NCI-H1417 (cell line): Measurements from ENCODE around the gene UGT2B17.
"Not testable (repeated sequence)": the region's sequence is repeated elsewhere in the genome, so short reads cannot be mapped to it uniquely, and the experiment has no call there.

Source experiments
- DNase-seq, 3 experiments: peaks; one replicate each; lab custom pipeline; 2025; lab: John Stamatoyannopoulos, UW

Gene UGT2B17

DNA sequence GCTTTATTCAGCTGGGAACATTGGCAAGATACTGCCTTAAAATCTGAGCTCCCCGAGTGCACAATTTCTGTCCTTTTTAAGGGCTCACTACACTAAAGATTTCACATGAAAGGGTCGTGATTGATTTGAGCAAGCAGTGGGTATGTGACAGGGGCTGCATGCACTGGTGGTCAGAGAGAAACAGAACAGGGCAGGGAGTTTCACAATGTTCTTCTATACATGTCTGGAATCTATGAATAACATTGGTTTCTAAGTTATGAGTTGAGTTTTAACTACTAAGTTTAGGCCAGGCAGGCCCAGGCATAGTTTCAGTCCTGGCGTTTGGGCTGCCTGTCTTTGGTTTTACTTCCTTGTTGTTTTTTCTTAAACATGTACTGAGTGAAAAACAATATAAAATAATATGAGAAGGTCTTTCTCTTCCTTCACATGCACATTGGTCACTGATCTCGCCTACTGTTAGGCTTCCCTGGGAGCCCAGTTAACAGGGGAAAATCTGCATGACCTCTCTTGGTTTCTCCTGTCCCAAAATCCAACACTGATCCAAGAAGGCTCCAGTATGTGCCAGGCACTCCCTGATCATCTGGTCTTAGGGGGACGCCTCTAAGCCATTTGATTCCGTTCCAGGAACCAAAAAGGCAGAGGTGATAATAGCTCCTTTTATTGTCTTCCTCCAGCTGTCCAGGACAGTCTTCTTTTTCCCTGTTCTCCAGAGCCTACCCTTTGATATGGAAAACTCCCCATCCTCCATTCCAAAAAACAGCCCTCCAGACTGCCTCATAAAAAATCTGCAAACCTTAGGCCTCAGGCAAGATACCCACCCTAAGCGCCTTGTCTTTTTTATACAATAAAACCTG lies at the start of gene UGT2B17:
Gene UGT2B17 (minus strand): TSS at position 51 of the 854 bp plus-strand sequence. CDS start 7,838 bp downstream, outside the sequence.
- DNase-seq, result no peak

DNA sequence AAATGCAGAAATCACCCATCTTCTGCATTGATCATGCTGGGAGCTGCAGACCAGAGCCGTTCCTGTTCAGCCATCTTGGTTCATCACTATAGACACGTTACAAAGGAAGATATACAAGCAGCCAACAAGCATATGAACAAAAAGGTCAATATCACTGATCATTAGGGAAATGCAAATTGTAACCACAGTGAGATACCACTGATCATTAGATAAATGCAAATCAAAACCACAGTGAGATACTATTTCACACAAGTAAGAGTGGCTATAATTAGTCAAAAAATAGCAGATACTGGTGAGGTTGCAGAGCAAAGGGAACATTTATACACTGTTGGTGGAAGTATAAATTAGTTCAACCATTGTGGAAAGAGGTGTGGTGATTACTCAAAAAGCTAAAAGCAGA lies 46.6 kb upstream of the UGT2B17 start:
- DNase-seq, result not testable (repeated sequence)

DNA sequence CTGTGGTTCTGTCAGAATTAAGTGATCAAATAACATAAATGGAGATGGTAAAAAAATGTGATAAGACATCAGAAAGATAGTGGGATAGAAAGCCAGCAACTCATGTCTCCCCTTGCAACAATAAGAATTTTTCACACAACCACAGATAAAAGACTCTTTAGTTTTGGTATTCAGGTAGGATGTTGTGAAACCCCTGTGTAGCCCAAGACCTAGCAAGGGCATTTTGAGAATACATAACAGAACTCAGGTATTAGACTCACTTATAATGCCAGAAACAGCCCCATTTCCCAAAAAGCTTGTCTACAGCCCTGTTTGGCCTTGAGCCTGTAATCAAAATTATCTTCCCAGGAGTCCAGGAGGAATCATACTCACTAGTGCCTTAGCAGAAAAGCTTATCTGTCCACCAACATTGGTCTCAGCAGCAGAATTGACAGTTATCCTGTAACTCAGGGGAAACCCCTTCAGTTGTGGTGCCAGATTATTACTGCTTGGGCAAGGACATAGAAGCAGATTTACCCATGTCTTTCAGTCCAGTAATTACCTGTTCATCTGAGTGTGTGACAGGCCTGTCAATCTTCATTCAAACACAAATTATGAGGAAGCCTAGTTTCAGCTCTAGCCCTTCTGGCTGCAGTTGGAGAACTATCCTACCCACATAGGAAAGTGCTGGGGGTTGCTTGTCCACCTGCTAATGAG lies 41.0 kb upstream of the UGT2B17 start:
- DNase-seq, result no peak

DNA sequence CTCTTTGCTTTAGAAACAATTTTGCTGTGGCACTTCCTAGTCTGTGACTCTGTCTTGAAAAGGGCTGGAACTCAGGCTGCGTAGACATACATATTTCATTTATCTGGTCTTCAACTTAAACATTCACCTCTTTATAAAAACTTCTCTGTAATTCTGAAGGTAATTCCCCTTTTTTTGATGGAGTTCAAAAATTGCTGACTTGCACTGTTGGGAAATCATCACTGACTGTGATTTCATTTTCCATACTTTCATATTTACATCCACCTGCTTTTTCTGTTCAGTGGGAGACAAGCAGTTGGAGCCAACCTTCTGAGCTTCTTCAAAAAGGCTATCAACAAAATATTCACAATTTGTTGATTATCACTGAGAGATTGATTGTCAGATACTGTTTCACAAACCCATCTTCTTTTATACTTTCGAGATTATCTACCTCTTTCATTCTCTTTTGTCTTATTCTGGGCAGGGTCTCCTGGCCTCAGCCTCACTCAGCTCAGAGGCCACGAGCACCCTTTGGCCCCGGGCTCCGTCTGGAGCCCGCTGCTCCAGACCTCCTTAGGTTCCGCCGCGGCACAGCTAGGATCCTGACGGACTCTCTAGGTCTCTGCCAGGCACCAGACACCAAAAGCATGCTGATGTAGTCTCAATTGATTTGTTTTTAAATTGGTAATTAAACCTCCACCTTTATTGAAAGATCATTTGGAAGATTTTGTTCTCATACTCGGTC lies 39.7 kb upstream of the UGT2B17 start:
- DNase-seq, result no peak

DNA sequence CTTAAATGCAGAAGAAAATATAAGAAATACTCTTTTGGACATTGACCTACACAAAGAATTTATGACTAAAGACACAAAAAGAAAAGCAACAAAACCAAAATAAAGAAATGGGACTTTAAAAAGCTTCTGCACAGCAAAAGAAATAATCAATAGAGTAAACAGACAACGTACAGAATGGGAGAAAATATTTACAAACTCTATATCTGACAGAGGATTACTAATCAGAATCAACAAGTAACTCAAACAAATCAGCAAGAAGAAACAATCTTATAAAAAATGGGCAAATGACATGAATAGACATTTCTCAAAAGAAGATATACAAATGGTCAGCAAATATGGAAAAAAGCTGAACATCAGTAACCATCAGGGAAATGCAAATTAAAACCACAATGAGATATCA lies 37.6 kb upstream of the UGT2B17 start:
- no peak for DNase-seq

DNA sequence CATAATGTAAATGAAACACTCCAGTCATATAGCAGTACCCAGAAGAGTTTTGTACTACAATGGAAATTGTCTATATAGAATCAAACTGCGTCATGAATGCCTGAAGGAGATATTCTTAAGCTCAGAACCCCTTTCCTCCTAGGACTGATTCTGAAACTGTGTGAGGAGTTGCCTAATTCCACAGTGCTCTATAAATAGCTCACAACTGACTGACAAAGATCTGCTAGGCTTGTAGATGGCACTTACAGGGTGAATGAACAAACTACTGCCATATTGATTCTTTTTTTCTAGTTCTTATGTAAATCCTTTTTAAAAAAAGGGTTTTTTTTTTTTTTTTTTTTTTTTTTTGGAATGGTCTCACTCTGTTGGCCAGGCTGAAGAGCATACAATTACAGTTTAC lies 30.1 kb upstream of the UGT2B17 start:
- no peak for DNase-seq

DNA sequence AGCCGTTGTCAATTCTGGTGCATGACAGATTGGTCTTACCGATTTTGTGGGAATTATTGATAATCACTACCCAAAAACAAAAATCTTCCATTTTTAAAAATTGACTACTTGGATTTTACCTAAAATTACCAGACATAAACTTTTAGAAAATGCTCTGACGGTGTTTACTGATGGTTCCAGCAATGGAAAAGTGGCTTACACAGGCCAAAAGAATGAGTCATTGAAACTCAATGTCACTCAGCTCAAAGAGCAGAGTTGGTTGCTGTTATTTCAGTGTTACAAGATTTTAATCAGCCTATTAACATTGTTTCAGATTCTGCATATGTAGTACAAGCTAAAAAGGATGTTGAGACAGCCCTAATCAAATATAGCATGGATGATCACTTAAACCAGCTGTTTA lies 23.0 kb upstream of the UGT2B17 start:
- DNase-seq, result no peak

DNA sequence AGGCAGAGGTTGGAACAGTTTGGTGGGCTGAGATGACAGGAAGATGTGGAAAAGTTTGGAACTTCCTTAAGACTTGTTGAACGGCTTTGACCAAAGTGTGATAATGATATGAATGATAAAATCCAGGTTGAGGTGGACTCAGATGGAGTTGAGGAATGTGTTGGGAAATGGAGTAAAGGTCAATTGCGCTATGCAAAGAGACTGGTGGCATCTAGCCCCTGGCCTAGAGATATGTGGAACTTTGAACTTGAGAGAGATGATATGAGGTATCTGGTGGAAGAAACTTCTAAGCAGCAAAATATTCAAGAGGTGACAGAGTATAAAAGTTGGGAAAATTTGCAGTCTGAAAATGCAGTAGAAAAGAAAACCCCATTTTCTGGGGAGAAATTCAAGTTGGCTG lies 21.4 kb upstream of the UGT2B17 start:
- no peak for DNase-seq

DNA sequence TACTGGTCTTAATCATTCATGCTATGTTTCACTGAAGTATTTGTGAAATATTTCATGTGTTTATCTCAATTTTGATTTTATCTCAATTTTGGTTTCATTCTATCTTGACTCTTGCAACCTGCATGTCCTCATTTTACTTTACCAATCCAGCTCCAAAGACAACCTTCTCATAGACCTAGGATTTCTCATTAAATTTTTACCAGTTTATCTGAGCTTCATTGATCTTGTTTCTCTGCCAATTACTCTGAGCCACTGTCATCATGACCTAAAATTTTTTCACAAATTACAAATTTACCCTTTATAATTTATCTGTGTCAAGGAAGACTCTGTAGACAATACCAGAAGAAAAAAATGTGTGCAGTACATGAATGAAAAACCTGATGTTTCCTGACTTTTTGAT lies 18.6 kb upstream of the UGT2B17 start:
- no peak for DNase-seq

DNA sequence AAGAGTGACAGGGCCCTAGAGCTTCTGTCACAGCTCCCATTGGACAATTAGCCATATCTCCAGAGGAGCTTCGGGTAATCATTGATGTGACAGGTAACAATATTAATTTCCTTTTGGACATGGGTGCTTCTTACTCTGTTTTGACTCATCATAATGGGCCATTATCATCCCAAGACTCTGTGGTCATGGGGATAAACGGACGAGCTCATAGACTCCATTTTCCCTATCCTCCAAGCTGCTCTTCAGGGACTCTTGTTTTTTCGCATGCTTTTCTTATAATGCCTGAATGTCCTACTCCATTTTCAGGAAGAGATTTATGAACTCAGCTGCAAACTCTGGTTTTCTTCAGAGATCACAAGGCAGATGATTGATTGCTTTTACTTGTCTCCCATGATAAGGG lies 17.0 kb upstream of the UGT2B17 start:
- DNase-seq, result no peak

DNA sequence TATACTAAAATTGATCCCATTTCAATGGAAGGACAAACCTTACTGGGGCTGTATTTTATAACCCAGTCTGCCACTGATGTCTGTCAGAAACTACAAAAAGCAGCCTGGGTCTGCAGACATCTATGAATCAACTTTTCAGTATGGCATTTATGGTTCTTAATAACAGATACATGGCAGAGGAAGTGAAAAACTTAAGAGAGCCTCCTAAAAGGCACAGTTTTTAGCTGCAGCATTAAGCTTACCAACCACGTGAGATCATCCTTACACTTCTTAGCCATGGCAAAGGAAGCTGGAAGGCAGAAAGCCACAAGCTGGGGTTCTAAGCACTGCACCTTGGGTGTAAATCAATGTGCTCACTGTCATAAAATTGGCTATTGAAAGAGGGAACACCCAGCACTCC lies 16.6 kb upstream of the UGT2B17 start:
- DNase-seq, result no peak

DNA sequence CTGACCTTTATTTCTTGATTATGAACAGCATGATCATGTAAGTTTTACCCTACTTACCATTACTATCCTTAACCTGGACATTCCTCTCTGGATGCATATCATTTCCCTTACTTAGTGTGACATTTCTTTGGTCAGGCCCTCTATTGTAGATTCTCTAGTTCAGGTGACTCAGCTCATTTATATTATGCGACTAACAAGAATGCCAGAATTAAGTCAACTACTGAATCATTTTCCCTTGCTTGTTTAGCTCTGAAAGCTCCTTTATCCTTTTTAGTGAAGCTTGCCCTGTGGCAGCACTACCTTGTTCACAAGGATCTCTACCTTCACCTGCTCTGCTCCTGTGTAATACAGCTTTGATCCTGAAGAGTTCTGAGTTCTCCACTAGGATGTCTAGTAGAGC lies 15.1 kb upstream of the UGT2B17 start:
- DNase-seq, result no peak

DNA sequence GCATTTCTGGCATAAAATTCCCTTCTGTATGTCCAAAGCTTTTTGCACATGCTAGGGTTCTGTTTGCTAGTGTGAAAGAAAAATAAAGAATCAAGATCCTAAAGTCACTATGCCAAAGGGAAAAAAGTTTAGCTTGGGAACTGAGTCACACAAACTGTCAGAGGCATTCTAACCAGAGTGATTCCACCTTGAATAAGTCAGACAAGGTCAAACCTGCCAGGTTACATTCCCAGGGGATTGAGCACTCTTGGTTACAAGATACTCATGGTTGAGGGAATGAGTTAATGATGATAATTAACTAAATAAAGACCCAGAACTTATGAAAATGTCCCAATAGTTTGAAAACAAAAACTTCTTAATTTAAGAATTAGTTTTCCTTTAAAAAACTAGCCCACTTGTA lies 13.7 kb upstream of the UGT2B17 start:
- no peak for DNase-seq

DNA sequence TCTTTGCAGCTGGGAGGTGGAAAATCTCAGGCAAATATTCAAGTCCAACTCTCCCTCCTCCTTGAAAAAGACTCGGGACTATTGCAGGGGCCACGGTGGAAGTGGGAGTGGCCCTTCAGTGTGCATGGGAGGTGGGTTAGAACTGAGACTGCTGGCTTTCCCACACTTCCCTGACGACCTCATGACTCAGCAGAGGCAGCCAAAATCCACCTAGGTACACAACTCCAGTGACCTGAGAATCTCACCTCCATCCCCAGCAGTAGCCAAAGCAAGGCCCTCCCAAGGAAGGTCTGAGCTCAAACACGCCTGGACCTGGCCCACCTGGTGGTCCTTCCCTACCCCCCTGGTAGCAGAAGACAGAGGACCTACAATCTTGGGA lies 6.2 kb upstream of the UGT2B17 start:
- no peak for DNase-seq

DNA sequence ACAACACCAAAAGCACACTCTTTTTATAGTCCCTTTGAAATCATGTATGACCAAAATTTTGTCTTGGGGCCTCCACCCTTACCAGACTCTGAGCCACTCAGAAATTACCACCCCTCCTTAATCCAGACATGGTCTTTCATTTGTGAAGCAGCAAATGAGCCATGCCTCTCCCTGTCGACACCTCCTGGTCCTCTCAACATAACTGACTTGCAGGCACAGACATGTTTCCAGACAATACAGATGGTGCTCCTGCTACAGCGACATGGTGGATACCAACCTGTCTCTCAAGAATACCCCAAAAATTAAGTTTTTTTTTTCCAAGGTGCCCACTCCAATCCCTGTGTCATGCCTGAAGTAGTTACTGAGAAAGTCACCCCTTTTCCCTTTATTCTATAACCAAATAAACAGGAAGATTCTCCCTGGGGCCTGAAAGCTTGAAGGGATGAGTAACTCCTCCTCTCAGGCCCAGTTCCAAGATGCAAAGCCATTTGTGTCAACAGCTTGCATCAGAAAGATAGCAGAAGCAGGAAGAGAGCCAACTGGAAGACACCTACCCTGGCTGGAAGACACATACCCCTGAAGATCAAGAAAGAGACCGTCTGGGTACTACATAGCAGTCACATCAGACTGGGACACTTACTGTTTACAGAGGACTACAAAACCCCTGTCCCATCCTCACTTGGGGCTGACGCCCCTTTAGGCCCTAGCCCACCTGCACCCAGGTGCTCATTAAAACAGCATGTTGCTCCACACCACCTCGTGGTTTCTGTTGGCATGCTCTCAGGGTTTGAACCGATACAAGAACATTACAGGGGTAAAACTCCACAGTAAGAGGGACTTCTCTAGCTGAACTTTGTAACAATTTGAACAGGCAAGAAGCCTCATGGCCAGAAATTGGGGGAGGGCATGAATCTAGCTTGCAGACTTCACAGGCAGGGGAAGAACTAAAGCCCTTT lies 5.5 kb upstream of the UGT2B17 start:
- DNase-seq, result no peak

DNA sequence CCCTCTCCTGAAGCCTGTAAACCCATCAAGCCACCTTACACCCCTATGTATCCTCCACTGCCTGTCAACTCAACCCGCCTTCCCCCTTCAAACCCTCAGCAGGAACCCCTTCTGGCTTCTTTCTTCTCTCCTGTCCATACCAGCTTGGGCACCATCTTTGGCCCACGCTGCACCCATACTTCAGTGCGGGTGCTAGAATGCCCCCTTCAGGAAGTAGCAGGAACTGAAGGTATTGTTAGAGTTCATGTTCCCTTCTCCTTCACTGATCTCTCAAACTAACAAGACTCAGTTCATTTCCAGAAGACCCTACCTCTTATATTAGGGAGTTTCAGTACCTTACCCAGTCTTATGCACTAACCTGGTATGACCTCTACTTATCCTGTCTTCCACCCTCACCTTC lies 1.5 kb upstream of the UGT2B17 start:
- DNase-seq, result no peak

DNA sequence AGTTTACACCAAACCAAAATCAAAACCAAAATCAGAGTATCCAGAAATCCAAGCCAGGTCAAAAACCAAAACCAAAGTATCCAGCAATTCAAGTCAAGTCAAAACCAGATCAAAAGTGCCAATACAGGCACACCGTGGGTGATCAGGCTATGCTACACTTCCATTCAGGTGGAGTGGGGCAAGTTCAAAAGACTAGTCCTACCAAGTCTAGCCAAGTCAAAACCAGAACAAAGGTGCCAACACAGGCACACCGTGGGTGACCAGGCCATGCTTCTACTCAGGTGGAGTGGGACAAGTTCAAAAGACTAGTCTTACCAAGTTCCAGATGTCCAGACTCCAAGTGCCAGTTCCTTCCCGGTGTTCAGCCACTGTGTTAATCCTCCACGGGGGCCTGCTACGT lies 486 bp downstream of the UGT2B17 start:
- not testable (repeated sequence) for DNase-seq

DNA sequence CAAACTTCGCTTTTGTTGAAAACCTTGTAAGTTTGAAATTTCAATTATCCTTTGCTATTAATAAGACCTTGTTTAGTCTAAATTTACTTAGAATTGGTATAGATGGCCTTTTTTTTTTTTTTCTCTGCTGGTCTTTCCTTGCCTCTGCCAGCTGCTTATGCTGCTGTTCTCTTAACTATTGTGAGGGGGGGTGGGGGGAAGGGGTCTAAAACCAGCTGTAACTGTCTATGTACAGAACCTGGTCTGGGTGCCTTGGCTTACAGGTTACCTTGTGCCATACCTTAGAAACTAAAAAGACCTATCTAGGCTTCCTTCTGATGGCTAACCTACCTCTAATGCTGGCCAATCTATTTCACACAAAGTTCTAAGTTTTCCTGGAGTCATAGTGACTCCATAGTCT lies 1.0 kb downstream of the UGT2B17 start:
- no peak for DNase-seq

DNA sequence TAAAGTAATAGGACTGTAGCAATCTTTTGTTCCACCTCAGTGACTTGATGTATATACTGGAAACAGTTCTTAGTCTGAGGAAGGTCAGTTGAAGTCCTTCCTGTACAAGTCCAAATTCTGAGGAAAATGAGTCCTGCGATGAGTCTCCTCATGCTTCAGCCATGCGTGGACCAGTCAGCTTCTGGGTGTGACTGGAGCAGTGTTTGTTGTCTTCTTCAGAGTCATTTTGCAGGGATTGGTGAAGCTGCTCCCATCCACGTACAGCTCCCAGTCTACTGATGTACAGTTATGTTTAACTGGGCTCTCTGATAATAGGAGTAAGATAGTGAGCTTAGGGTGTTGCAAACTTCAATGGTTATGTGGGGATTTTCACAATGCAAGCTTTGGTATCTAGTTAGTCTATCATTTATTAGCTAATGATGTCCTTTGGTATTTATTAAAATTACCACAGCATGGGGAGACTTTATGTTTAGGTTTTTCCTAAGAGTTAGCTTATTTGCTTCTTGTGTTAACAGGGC lies 3.4 kb downstream of the UGT2B17 start:
- DNase-seq, result no peak

DNA sequence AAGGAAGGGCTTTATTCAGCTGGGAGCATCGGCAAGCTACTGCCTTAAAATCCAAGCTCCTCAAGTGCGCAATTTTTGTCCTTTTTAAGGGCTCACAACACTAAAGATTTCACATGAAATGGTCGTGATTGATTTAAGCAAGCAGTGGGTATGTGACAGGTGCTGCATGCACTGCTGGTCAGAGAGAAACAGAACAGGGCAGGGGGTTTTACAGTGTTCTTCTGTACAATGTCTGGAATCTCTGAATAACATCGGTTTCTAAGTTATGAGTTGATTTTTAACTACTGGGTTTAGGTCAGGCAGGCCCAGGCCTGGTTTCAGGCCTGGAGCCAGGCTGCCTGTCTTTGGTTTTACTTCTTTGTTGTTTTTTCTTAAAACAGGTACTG lies 6.0 kb downstream of the UGT2B17 start:
- DNase-seq, result no peak

DNA sequence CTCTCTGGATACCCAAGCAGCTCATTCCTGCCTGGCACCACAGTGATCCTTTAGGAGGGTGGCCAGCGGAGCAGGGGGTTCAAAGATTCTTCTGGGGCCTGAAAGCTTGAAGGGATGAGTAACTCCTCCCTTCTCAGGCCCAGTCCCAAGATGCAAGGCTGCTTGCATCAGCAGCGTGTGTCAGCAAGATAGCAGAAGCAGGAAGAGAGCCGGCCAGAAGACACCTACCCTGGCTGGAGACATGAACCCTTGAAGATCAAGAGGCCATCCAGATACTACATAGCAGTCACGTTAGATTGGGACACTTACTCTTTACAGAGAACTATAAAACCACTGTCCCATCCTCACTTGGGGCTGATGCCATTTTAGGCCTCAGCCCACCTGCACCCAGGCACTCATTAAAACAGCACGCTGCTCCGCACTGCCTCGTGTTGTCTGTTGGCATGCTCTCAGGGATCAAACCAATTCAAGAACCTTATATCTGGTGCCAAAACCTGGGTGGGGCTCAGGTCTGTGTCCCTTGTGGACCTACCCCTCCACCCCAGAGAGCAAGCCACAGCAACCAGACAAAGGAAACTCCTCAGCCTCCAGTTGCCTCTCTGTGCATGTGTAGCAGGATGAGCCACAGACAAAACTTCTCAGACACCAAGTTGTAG lies 6.5 kb downstream of the UGT2B17 start:
- no peak for DNase-seq
